K562 (cell line): ENCODE measurements around the gene DNAJC1. TPM values are rescaled to one million over a fixed set of nuclear protein-coding genes. Genes with fewer than 3 reads are reported as not detected.
A peak's percentile ranks its signal among the peaks of the same experiment; 100 is the strongest.

ENCODE experiments used
- ARID1B ChIP-seq: fragments of 450-650 bp; IDR thresholded peaks from 2 replicates; pipeline ENCODE4 v1.6.1; 2016; ENCODE audit warnings: antibody characterized with exemption, mild to moderate bottlenecking, inconsistent platforms
- BACH1 ChIP-seq: fragments of 200-800 bp; sonication (Bioruptor generic); IDR thresholded peaks from 2 replicates; pipeline ENCODE4 v1.6.1; 2016; ENCODE audit warnings: missing genetic modification characterization, missing compliant biosample characterization
- C11orf30 ChIP-seq: fragments of 450-650 bp; IDR thresholded peaks from 2 replicates; pipeline ENCODE4 v1.6.1; 2016; ENCODE audit warnings: low read depth, mild to moderate bottlenecking
- DPF2 ChIP-seq: fragments of 450-650 bp; IDR thresholded peaks from 2 replicates; pipeline ENCODE4 v1.6.1; 2016
- IRF2 ChIP-seq: sonication (generic); formaldehyde crosslinking; IDR thresholded peaks from 2 replicates; pipeline ENCODE4 v1.8.1; 2022; ENCODE audit warnings: mild to moderate bottlenecking, missing genetic modification reagents
- MAZ ChIP-seq, 2 experiments: fragments of 450-650 bp in 1 of 2; sonication (generic) in 1 of 2; formaldehyde crosslinking; IDR thresholded peaks in 1 of 2; conservative IDR thresholded peaks in 1 of 2; 2 replicates each; pipeline versions ENCODE4 v1.4.0 to v1.5.0; 2020; ENCODE audit warnings: mild to moderate bottlenecking in 1 of 2, missing genetic modification reagents in 1 of 2
- MEIS2 ChIP-seq: fragments of 450-650 bp; IDR thresholded peaks from 2 replicates; pipeline ENCODE4 v1.6.1; 2014; ENCODE audit warnings: mild to moderate bottlenecking; ENCODE audit not compliant: partially characterized antibody
- RFX1 ChIP-seq: fragments of 450-650 bp; IDR thresholded peaks from 2 replicates; pipeline ENCODE4 v1.6.1; 2016; ENCODE audit warnings: mild to moderate bottlenecking, moderate library complexity
- SMARCC2 ChIP-seq: fragments of 450-650 bp; IDR thresholded peaks from 2 replicates; pipeline ENCODE4 v1.6.1; 2017; ENCODE audit warnings: antibody characterized with exemption, moderate library complexity, mild to moderate bottlenecking, low read depth
- SOX6 ChIP-seq: fragments of 450-650 bp; IDR thresholded peaks from 2 replicates; pipeline ENCODE4 v1.6.1; 2014; ENCODE audit warnings: mild to moderate bottlenecking
- TAL1 ChIP-seq: fragments of 450-650 bp; IDR thresholded peaks from 2 replicates; pipeline ENCODE4 v1.6.1; 2016; ENCODE audit warnings: mild to moderate bottlenecking
- ZNF316 ChIP-seq: fragments of 450-650 bp; IDR thresholded peaks from 2 replicates; pipeline ENCODE4 v1.6.1; 2016
- polyA plus RNA-seq, 8 experiments: library from polyadenylated mRNA; depleted of rRNA in 4 of 8; stranded (reverse) in 5 of 8; unstranded in 3 of 8; fragments of >200 nt; fragmentation: Nextera tagmentation in 2 of 8; fragmentation: Illumina TruSeq in 1 of 8; extraction: Ambion mirVana in 2 of 8; extraction: Trizol in 1 of 8; gene quantifications; 2 replicates each; pipeline versions ENCODE4 v1.2.1 to v1.2.3, GENCODE V29; 2011 to 2014; ENCODE audit warnings: inconsistent platforms in 1 of 8, missing spikeins in 1 of 8
- total RNA-seq, 7 experiments: library from RNA; depleted of rRNA in 6 of 7; stranded (reverse); fragments of >200 nt in 6 of 7; fragmentation: Illumina TruSeq in 2 of 7; extraction: Trizol in 2 of 7; gene quantifications; 2 replicates each; pipeline versions ENCODE4 v1.2.1 to v1.2.3, GENCODE V29; 2011 to 2021; ENCODE audit warnings: low replicate concordance in 1 of 7
- TF ChIP-seq, protein P1 (sequence below): fragments of 250-450 bp; sonication (Bioruptor Pico); IDR thresholded peaks from 2 replicates; pipeline ENCODE4 v1.9.0; 2021; ENCODE audit warnings: mild to moderate bottlenecking, inconsistent platforms
- TF ChIP-seq, protein P2 (sequence below): fragments of 450-650 bp; IDR thresholded peaks from 2 replicates; pipeline ENCODE4 v1.6.1; 2016
- TF ChIP-seq, protein P3 (sequence below), 2 experiments: IDR thresholded peaks in 1 of 2; conservative IDR thresholded peaks in 1 of 2; 2 replicates each; pipeline ENCODE4 v1.6.1; 2016; ENCODE audit warnings: low read depth in 2 of 2, mild to moderate bottlenecking in 1 of 2, missing compliant biosample characterization in 1 of 2, missing genetic modification characterization in 1 of 2, moderate library complexity in 1 of 2

The DNAJC1 gene
- total and polyA plus RNA-seq, 9 of the 15 experiments (the other 6 are each of a cell fraction or from before 2014, with no cell fraction given) = 5.4 to 77.6 (median 40.3) TPM

DNA sequence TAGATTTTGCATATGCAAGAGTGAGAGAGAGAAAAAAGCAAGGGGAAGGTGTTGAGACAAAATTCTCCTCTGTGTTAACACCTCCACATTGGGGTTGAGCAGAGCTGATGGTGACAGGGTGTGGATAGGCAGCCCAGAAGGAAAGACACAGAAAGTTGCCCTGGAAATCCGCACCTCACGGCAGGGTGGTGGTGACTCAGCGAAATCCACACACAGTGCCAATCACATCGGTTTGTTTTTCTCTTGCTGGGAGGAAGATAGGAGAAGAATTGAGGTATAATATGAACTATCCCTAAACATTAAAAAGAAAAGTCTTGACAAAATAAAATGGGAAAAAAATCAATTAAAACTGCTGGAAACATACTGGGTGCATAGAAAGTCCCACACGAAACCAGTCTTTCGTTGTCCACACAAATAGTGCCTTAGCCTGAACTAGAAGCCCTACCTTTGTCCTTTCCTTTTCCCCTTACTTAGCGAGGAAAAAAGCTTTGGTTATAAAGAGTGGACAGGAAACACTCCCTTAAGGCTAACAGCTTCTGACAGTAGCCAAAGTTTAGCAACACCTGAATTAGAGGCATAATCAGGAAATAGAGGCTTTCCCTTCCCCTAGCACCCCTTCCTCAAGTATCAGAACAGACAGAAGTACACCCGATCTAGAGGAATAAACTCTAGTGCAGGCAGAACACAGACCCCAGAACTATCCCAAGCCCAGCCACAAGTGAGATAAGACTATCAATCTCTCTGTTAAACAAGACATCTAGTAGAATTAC lies 39.2 kb upstream of the DNAJC1 start (continued):
- TF ChIP-seq, protein P1, sequence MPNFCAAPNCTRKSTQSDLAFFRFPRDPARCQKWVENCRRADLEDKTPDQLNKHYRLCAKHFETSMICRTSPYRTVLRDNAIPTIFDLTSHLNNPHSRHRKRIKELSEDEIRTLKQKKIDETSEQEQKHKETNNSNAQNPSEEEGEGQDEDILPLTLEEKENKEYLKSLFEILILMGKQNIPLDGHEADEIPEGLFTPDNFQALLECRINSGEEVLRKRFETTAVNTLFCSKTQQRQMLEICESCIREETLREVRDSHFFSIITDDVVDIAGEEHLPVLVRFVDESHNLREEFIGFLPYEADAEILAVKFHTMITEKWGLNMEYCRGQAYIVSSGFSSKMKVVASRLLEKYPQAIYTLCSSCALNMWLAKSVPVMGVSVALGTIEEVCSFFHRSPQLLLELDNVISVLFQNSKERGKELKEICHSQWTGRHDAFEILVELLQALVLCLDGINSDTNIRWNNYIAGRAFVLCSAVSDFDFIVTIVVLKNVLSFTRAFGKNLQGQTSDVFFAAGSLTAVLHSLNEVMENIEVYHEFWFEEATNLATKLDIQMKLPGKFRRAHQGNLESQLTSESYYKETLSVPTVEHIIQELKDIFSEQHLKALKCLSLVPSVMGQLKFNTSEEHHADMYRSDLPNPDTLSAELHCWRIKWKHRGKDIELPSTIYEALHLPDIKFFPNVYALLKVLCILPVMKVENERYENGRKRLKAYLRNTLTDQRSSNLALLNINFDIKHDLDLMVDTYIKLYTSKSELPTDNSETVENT (CRISPR knock-in tag) = no peak
- 0 out of 2 replicates have a peak, but pooled peaks have one; percentile 6 for TF ChIP-seq TAL1
- peak; percentile 68 for TF ChIP-seq ARID1B
- peak; percentile 91 for TF ChIP-seq BACH1 (tag)
- 0 out of 2 replicates have a peak, but pooled peaks have one; percentile 31 for TF ChIP-seq SMARCC2
- peak; percentile 98 for TF ChIP-seq C11orf30
- TF ChIP-seq ZNF316 = peak; percentile 98
- TF ChIP-seq MEIS2 = peak; percentile 47
- peak; percentile 27; the same call in 1 of the 2 replicates for TF ChIP-seq SOX6
- no peak for TF ChIP-seq IRF2 (CRISPR knock-in tag)
- no peak for TF ChIP-seq MAZ (CRISPR knock-in tag; conservative IDR thresholded peaks at IDR 0.05 in 1 of 2, IDR thresholded peaks at IDR 0.05 in 1 of 2)
- TF ChIP-seq, protein P2, sequence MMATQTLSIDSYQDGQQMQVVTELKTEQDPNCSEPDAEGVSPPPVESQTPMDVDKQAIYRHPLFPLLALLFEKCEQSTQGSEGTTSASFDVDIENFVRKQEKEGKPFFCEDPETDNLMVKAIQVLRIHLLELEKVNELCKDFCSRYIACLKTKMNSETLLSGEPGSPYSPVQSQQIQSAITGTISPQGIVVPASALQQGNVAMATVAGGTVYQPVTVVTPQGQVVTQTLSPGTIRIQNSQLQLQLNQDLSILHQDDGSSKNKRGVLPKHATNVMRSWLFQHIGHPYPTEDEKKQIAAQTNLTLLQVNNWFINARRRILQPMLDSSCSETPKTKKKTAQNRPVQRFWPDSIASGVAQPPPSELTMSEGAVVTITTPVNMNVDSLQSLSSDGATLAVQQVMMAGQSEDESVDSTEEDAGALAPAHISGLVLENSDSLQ = peak; percentile 93
- TF ChIP-seq, protein P3, sequence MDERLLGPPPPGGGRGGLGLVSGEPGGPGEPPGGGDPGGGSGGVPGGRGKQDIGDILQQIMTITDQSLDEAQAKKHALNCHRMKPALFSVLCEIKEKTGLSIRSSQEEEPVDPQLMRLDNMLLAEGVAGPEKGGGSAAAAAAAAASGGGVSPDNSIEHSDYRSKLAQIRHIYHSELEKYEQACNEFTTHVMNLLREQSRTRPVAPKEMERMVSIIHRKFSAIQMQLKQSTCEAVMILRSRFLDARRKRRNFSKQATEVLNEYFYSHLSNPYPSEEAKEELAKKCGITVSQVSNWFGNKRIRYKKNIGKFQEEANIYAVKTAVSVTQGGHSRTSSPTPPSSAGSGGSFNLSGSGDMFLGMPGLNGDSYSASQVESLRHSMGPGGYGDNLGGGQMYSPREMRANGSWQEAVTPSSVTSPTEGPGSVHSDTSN (CRISPR knock-in tag; IDR thresholded peaks at IDR 0.05; ENCODE audit: low read depth) = no peak
- TF ChIP-seq, protein P3 (tag; conservative IDR thresholded peaks at IDR 0.05; ENCODE audit: low read depth) = peak; percentile 61
- peak; percentile 68 for TF ChIP-seq DPF2
- peak; percentile 12; the same call in 1 of the 2 replicates for TF ChIP-seq RFX1
